ENCODE data around the gene SARNP. TPM values are rescaled to one million over a fixed set of nuclear protein-coding genes. Genes with fewer than 3 reads are reported as not detected.
A peak's percentile ranks its signal among the peaks of the same experiment; 100 is the strongest.

Gene SARNP
- total and polyA plus RNA-seq, 9 of the 15 experiments (the other 6 are each of a cell fraction or from before 2014, with no cell fraction given): 70.1 to 400 (median 198) TPM

- TF ChIP-seq ATF2 (CRISPR knock-in tag; IDR thresholded peaks at IDR 0.05): no peak
- no peak for TF ChIP-seq ZNF3 (CRISPR knock-in tag; IDR thresholded peaks at IDR 0.05)
- no peak for TF ChIP-seq NR1H2 (CRISPR knock-in tag; IDR thresholded peaks at IDR 0.05)
- no peak for TF ChIP-seq HBP1 (CRISPR knock-in tag; IDR thresholded peaks at IDR 0.05)
- peak; percentile 74; the same call in 1 of the 2 replicates for TF ChIP-seq TFAP4 (CRISPR knock-in tag; IDR thresholded peaks at IDR 0.05; ENCODE audit: borderline replicate concordance)
- TF ChIP-seq NCOA4 (IDR thresholded peaks at IDR 0.05; ENCODE audit: partially characterized antibody): no peak
- no peak for TF ChIP-seq ETS2 (tag; IDR thresholded peaks at IDR 0.05; ENCODE audit: borderline replicate concordance, poor library complexity, severe bottlenecking)
- TF ChIP-seq HMG20B (CRISPR knock-in tag; IDR thresholded peaks at IDR 0.05): no peak
- no peak for TF ChIP-seq CC2D1A (IDR thresholded peaks at IDR 0.05)
- TF ChIP-seq TARDBP (IDR thresholded peaks at IDR 0.05): no peak
- no peak for TF ChIP-seq MLLT1 (IDR thresholded peaks at IDR 0.05)
- no peak for TF ChIP-seq ZNF140 (CRISPR knock-in tag; IDR thresholded peaks at IDR 0.05)
- TF ChIP-seq E2F4 (CRISPR knock-in tag; IDR thresholded peaks at IDR 0.05; ENCODE audit: low read depth): no peak
- TF ChIP-seq AFF4 (CRISPR knock-in tag; IDR thresholded peaks at IDR 0.05): no peak; the same call in 1 of the 2 replicates
- no peak for TF ChIP-seq CCNT2 (IDR thresholded peaks at IDR 0.05; ENCODE audit: borderline replicate concordance, extremely low read depth, insufficient read length, low read depth, low read length)
Measured at GRCh38 chr12:55829967-55830600, 12.6 kb upstream of the SARNP start (continued).

All from K562 (cell line).